HG03095 (cell line): ENCODE data around the gene DBNDD1.
"Not testable (repeated sequence)": the region's sequence is repeated elsewhere in the genome, so short reads cannot be mapped to it uniquely, and the experiment has no call there.

Source experiments
- ATAC-seq: cut with Tn5 transposase; IDR thresholded peaks from one replicate; pipeline ENCODE4 v1.9.1; 2021; ENCODE audit warnings: moderate library complexity; ENCODE audit not compliant: unreplicated experiment

DBNDD1 gene

DNA sequence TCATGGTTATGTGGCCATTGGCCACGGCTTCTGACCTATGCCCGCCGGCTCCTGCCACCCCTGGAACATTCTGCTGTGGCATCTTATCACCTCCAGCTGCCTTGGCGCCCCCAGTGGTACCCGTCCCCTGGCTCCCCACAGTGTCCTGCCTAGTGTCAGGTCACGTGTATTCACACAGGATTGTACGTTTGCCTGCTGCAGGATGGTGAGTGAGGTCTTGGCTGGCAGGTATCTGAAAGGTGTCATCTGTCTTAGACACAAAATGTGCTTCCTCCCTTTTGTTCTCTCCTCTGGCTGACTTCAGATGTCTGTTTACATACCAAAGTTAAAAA lies 24.9 kb downstream of the DBNDD1 start:
- ATAC-seq, result no peak

DNA sequence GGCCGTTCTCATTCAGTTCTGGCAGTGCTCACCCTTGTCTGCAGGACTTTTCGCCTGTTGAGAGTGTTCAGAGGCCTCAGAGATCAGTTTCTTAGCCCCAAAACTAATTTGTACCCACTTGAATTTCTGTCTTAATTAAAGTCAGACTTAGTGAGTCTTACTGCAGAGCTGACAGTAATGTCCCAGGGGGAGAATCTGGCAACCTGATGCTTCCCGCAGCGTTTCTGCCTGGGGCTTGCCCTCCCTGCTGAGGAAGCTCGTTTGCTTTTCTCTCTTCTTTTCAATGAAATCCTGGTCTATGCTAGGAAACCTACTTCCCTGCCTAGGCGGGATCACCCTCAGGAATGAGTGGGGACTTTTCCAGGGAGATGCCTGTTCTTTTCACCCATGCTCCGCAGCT lies 25.3 kb downstream of the DBNDD1 start:
- no peak for ATAC-seq

DNA sequence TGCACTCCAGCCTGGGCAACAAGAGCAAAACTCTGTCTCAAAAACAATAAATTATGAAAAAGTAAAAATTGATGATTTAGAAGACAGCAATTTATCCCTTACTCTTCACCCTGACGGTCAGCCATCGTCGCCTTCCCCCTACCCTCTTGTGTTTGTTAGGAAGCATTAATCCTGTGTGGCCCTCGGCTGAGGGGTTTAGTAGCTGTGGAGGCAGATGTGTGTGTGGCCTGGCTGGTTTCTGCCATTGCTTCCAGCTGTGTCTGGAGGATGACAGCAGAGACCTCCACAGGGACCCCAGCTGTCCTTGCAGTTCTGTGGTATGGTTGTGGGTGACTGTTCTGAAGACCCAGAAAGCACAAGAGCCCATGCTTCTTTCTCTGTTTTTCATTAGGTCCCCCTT lies 25.9 kb downstream of the DBNDD1 start:
- no peak for ATAC-seq

GRCh38 chr16:89990799-89991198 lies 28.5 kb downstream of the DBNDD1 start:
- no peak for ATAC-seq

DNA sequence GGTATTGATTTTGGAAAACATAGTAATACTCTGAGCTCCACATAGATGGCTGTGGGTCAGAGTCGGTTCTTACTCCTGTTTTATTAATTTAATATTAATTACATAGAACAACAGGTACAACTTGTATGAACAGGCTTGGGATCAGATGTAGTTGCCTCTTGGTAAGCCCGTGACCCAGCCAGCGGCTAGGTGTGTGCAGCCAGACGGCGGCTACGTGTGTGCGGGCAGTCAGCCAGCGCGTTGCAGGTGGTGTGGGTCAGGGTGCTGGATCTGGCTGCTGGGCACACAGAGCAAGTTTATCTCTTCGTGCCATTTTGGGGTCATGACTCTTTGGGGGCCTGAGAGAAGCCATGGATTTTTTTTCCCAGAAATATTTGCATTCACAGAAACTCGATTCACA lies 30.3 kb downstream of the DBNDD1 start:
- no peak for ATAC-seq

- no peak for ATAC-seq
Measured at GRCh38 chr16:89987169-89987568, 32.1 kb downstream of the DBNDD1 start.

GRCh38 chr16:89986600-89986999 lies 32.7 kb downstream of the DBNDD1 start:
- no peak for ATAC-seq

DNA sequence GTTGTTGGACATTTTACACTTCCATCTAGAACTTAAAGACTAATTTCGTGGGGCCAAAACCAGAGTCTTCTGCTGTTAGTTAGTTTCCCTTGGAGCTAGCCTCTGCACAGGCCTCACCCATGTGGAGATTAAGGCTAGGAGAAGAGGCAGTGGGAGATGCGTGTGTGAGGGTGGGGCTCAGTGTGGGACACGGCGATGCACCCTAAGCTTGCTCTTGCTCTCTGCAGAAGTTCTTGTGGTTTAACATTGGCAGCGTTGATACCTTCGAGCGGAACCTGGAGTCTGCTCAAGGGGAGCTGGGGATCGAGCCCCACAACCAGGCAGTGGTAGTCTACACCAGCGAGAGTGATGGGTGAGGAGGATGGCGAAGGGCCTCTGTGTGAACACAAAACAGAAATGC lies 34.0 kb downstream of the DBNDD1 start:
- no peak for ATAC-seq

DNA sequence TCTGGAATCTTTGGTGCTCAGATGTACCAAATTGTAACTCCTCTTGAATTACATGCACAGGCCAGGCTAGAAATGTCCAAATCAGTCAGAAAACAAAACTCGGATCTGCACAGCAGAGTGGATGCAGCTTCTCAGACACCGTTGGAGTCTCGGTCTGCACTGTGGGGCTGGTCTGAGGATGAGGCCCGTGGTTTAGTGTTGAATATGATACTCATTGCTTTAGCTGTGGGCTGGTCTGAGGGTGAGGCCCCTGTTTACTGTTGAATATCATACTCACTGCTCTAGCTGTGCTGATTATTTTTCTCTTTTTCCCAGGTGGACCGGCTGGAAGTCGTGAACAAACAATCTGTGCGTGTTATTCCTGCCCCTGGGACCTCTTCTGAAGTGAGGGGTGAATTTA lies 35.0 kb downstream of the DBNDD1 start:
- ATAC-seq, result no peak

GRCh38 chr16:89983536-89983935 lies 35.7 kb downstream of the DBNDD1 start:
- ATAC-seq, result no peak

DNA sequence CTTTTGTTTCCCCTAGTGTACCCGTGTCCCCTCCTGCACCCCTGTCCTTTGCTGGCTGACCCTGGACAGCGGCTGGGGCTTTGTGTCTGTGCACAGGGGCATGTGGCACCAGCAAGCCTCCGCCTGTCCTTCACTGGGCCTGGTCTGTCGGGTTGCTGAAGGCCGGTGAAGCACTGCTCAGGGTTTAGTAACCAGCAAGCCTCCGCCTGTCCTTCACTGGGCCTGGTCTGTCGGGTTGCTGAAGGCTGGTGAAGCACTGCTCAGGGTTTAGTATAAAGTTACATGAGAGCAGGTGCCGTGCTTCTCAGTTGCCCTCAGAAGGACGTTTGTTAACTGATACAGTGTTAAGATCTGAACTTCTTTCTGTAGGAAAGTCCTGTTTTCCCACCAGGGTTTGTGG lies 36.9 kb downstream of the DBNDD1 start:
- ATAC-seq, result no peak

- peak; percentile 76 for ATAC-seq
Measured at GRCh38 chr16:89981414-89981813, 37.8 kb downstream of the DBNDD1 start.

GRCh38 chr16:89974870-89975269 lies 44.4 kb downstream of the DBNDD1 start:
- ATAC-seq, result no peak

- no peak for ATAC-seq
Measured at GRCh38 chr16:89973654-89974335, 45.5 kb downstream of the DBNDD1 start.

DNA sequence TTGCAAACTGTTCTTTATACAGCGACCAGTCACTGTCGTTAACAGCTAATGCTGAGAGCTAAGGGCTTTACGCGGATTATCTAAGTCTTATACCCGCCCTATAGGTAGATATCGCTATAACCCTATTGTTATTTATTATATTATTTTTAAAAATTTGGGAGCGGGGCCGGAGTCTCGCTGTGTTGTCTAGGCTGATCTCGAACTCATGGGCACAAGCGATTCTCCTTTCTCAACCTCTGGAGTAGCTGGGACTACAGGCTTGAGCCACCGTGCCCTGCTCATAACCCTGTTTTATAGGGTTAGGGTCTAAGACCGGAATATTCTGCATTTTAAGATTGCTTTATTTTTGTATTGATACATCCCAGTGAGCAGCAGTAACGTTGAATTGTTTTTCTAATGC lies 46.0 kb downstream of the DBNDD1 start:
- ATAC-seq, result no peak

DNA sequence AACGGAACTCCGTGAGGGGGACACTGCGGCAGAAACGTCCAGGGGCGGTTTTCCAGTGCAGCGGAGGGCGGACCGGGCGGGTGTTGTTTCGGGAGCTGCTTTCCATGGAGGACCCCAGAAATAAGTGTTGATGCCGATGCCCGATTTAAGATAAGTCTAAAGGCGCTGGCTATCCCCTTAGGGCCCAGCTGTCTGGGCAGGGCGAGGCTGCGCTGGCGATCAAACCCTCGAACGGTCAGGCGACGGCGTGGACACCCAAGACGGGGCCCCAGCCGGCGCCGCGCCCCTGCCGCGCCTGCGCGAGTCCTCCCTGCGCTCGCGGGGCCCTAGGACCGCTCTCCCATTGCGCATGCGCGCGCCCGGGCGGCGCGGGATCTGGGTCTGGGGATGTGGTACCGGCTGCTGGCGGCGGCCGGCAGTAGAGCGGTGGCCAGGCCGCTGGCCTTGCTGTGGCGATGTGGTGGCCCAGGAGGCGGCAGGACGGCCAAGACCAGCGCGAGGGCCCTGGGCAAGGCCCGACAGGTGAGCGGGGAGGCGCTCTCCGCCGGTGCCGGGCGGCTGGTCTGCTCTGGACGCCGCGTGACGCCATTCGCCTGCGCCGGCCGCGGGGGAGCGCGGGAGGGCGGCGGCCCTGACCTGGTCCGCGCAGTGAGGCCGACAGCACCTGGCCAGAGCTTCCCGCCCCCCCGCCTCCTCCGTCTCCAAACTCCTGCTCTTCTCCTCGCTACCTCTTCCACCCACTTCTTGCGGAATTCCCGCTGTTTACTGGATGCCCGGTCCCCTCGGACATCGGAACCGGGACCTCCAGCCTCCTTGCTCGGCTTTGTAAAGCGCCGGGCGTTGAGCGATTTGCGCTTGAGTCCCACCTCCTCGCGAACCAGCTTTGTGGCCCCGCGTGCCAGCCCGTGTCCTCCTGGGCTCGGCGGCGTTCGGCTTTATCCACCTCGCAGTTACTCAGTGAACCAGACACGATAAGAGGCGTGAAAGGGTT lies 46.7 kb downstream of the DBNDD1 start:
- ATAC-seq, result peak; percentile 78

- ATAC-seq, result no peak
Measured at GRCh38 chr16:89971495-89972243, 47.6 kb downstream of the DBNDD1 start.

GRCh38 chr16:89969741-89970410 lies 49.4 kb downstream of the DBNDD1 start:
- ATAC-seq, result no peak

DNA sequence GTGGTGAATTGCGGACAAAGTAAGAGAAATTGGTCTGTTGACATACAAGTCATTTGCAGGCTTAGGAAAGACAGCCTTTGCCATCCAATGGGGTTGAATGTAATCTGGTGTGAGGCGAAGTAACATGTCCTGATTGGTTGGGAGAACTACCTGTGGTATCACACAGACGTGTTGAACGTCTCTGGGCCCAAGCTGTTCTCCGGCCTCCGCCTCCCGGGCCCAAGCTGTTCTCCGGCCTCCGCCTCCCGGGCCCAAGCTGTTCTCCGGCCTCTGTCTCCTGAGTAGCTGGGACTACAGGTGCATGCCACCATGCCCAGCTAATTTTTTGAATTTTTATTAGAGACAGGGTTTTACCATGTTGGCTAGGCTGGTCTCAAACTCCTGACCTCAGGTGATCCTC lies 51.2 kb downstream of the DBNDD1 start:
- not testable (repeated sequence) for ATAC-seq

- ATAC-seq, result not testable (repeated sequence)
Measured at GRCh38 chr16:89967436-89967835, 51.8 kb downstream of the DBNDD1 start.

- ATAC-seq, result no peak
Measured at GRCh38 chr16:89966756-89967155, 52.5 kb downstream of the DBNDD1 start.
